MCF 10A (cell line): ENCODE measurements around the gene MTG2. TPM values are rescaled to one million over a fixed set of nuclear protein-coding genes. Genes with fewer than 3 reads are reported as not detected.

ENCODE experiments used
- BruUV-seq: library from RNA; stranded (reverse); fragments of 400-500 nt; replicated peaks from 2 replicates; lab custom pipeline; 2021; lab: Mats Ljungman, UMichigan
- CTCF ChIA-PET: fragments of 300-600 bp; sonication (Branson Sonifier 250); formaldehyde crosslinking; extraction: SDS; loops from one replicate; lab custom pipeline; 2021; ENCODE audit warnings: antibody characterized with exemption, inconsistent platforms; lab: Yijun Ruan, JAX
- POLR2A ChIA-PET: fragments of 300-600, 350-650 bp; sonication (Branson Sonifier 250); formaldehyde crosslinking; extraction: SDS; loops from one replicate; lab custom pipeline; 2020; ENCODE audit warnings: antibody characterized with exemption, inconsistent platforms; lab: Yijun Ruan, JAX
- DNase-seq: peaks from one replicate; pipeline ENCODE4 v3.0.0-alpha.2; 2018; ENCODE audit not compliant: unreplicated experiment
- H3K27ac Mint-ChIP-seq: one replicate; pipeline ENCODE4 v1.8.0; 2022; ENCODE audit warnings: mild to moderate bottlenecking, low read depth, mixed read lengths; ENCODE audit not compliant: unreplicated experiment
- H3K27me3 Mint-ChIP-seq: one replicate; pipeline ENCODE4 v1.8.0; 2022; ENCODE audit warnings: mixed read lengths; ENCODE audit not compliant: insufficient read depth, unreplicated experiment
- H3K36me3 Mint-ChIP-seq: one replicate; pipeline ENCODE4 v1.8.0; 2022; ENCODE audit warnings: mild to moderate bottlenecking, moderate library complexity, mixed read lengths; ENCODE audit not compliant: insufficient read depth, unreplicated experiment
- H3K4me1 Mint-ChIP-seq: one replicate; pipeline ENCODE4 v1.8.0; 2022; ENCODE audit warnings: mixed read lengths; ENCODE audit not compliant: insufficient read depth, unreplicated experiment
- H3K4me3 Mint-ChIP-seq: one replicate; pipeline ENCODE4 v1.8.0; 2022; ENCODE audit warnings: mild to moderate bottlenecking, moderate library complexity, mixed read lengths; ENCODE audit not compliant: unreplicated experiment
- H3K9me3 Mint-ChIP-seq: one replicate; pipeline ENCODE4 v1.8.0; 2022; ENCODE audit warnings: mixed read lengths; ENCODE audit not compliant: unreplicated experiment
- CTCF ChIP-seq: fragments of 200-600 bp; IDR thresholded peaks from one replicate; pipeline ENCODE4 v1.8.0; 2022; ENCODE audit warnings: antibody characterized with exemption, mild to moderate bottlenecking; ENCODE audit not compliant: unreplicated experiment
- intact Hi-C: fragments of 100-400 bp; cut with micrococcal nuclease; formaldehyde crosslinking; loops from 2 replicates; pipeline ENCODE4 v1.14.1; 2022
- total RNA-seq: library from RNA; stranded (reverse); gene quantifications from 2 replicates; pipeline ENCODE4 v1.2.3, GENCODE V29; 2022

Gene MTG2
- total RNA-seq, 1 experiment from 2014 or later = 61.0 TPM

DNA sequence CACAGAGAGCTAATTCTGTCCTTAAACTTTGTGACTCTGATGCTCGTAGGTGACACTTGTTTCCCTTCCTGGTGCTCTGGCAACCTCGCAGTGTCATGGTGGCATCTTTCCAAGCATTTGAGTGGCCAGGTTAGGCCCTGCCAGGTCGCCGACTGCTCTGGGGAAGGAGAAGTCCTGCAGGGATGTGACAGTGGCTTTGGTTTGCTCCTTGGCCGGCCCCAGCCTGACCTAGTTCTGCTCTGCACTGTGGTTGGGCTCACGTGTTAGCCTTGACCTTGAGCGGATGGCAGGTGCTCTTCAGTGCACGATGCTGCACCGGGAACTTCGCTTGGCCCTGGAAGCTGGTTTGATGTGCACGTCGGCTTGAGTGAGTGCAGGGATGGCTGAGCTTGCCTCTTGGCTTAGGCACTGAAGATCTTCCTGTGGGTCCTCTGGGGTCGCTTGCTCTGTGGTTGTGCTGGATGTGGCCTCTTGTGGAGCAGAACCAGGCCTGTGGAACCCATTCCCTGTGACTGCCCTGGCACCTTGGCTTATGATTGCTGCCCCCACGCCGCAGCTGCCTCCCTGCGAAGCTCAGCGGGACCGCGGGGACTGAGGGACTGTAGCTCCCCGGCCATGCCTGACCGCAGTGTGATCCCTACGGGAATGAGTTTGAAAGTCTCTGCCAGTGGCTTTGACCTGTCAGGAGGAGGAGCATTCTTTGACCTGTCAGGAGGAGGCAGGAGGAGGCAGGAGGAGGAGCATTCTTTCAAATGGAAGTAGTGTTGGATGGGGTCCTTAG is 64.2 kb downstream of the MTG2 start:
- no TSS peak for BruUV-seq
- H3K9me3 Mint-ChIP-seq = no peaks in the 10 kb centered on the region
- ChIA-PET POLR2A (no interaction called here), CTCF (interaction anchor here (0.6 kb wide), 1 partner anchor 135 kb away, joined by 3 read pairs; no protein-coding TSS in a partner anchor)
- H3K27ac Mint-ChIP-seq = no peak overlapping the region
- H3K27me3 Mint-ChIP-seq = no peaks in the 10 kb centered on the region
- intact Hi-C loops = no loop called here
- no peak overlapping the region for H3K4me3 Mint-ChIP-seq
- no peak for DNase-seq
- H3K4me1 Mint-ChIP-seq = no peaks in the 10 kb centered on the region
- H3K36me3 Mint-ChIP-seq = peaks cover 12% of the 10 kb centered on the region
- TF ChIP-seq CTCF = no peak

GRCh38 chr20:62248890-62249560 is 66.2 kb downstream of the MTG2 start:
- intact Hi-C loops = no loop called here
- Mint-ChIP-seq H3K9me3 (no peaks in the 10 kb centered on the region), H3K36me3 (peaks cover 14% of the 10 kb centered on the region), H3K4me1 (no peaks in the 10 kb centered on the region), H3K4me3 (no peak overlapping the region), H3K27ac (no peak overlapping the region), H3K27me3 (no peaks in the 10 kb centered on the region)
- POLR2A ChIA-PET = interaction anchor here (0.6 kb wide), 1 partner anchor 187 kb away, joined by 4 read pairs; no protein-coding TSS in a partner anchor
- no TSS peak for BruUV-seq
- no peak for TF ChIP-seq CTCF
- CTCF ChIA-PET = no interaction called here
- DNase-seq = no peak

DNA sequence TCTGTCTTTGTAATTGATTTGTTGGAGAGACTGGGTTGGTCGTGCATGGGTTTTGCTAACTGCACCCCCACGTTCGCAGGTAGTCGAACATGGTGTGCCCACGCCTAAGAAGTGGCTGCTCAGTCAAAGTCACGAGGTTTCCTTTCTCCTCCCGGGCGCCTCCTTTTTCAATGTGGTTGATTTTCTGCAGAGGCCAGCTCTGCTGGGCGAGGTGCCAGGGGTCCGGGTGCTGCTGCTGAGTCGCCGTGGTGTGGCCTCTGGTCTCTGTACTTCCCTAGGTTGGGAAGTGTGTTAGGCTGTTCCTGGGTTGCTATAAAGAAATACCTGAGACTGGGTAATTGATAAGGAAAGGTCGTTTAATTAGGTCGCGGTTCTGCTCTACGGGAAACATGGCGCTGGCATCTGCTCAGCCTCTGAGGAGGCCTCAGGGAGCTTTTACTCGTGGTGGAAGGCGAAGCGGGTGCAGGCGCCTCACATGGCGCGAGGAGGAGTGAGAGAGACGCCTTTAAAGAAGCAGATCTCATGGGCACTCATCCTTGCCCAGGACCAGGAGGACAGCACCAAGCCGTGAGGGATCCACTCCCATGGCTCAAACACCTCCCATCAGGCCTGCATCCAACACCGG is 69.6 kb downstream of the MTG2 start:
- ChIA-PET CTCF (interaction anchor here (0.6 kb wide), 1 partner anchor 111 kb away, joined by 3 read pairs; no protein-coding TSS in a partner anchor), POLR2A (interaction anchor here (1.9 kb wide), 1 partner anchor 12 kb away, joined by 4 read pairs; no protein-coding TSS in a partner anchor)
- no TSS peak for BruUV-seq
- H3K27me3 Mint-ChIP-seq = no peaks in the 10 kb centered on the region
- TF ChIP-seq CTCF = no peak
- H3K9me3 Mint-ChIP-seq = no peaks in the 10 kb centered on the region
- H3K27ac Mint-ChIP-seq = no peak overlapping the region
- intact Hi-C loops = no loop called here
- DNase-seq = peak; percentile 9
- peaks cover 24% of the 10 kb centered on the region for H3K36me3 Mint-ChIP-seq
- no peak overlapping the region for H3K4me3 Mint-ChIP-seq
- H3K4me1 Mint-ChIP-seq = no peaks in the 10 kb centered on the region

Other genes starting within 250 kb of the MTG2 start
- 15.9 and 16.1 TPM in 2 replicates for gene TAF4, start 117.1 kb upstream of the MTG2 start, total RNA-seq
- gene LSM14B, start 60.6 kb upstream of the MTG2 start, total RNA-seq = 33.3 and 35.1 TPM in 2 replicates
- gene PSMA7, start 39.6 kb upstream of the MTG2 start, total RNA-seq = 362 and 419 TPM in 2 replicates
- 16.1 and 17.9 TPM in 2 replicates for gene SS18L1, start 39.3 kb upstream of the MTG2 start, total RNA-seq
- gene HRH3, start 37.2 kb downstream of the MTG2 start, total RNA-seq = not detected in 2 replicates
- 38.8 and 51.9 TPM in 2 replicates for gene OSBPL2, start 55.5 kb downstream of the MTG2 start, total RNA-seq
- 98.0 and 127 TPM in 2 replicates for gene ADRM1, start 120.0 kb downstream of the MTG2 start, total RNA-seq
- gene LAMA5, start 184.3 kb downstream of the MTG2 start, total RNA-seq = 266 and 292 TPM in 2 replicates
- gene RPS21, start 204.1 kb downstream of the MTG2 start, total RNA-seq = 1,978 and 2,055 TPM in 2 replicates
- gene CABLES2, start 224.3 kb downstream of the MTG2 start, total RNA-seq = 1.5 and 2.8 TPM in 2 replicates
- not detected in 2 replicates for gene RBBP8NL, start 244.5 kb downstream of the MTG2 start, total RNA-seq